BJ (cell line): ENCODE data around the gene TAF3. TPM values are rescaled to one million over a fixed set of nuclear protein-coding genes. Genes with fewer than 3 reads are reported as not detected.
"Not testable (repeated sequence)": the region's sequence is repeated elsewhere in the genome, so short reads cannot be mapped to it uniquely, and the experiment has no call there.

Source experiments
- CTCF ChIA-PET: fragments of 350-600 bp; formaldehyde crosslinking; extraction: SDS; loops from one replicate; lab custom pipeline; 2021; ENCODE audit warnings: antibody characterized with exemption, inconsistent platforms; lab: Yijun Ruan, JAX
- POLR2A ChIA-PET: fragments of 300-600 bp; sonication (Branson Sonifier 250); formaldehyde crosslinking; extraction: SDS; loops from one replicate; lab custom pipeline; 2021; ENCODE audit warnings: antibody characterized with exemption; lab: Charles Lee
- DNase-seq: peaks from one replicate; pipeline ENCODE4 v3.0.0-alpha.2; 2011; ENCODE audit warnings: low read depth
- H3K27me3 ChIP-seq: 2 replicates; pipeline ENCODE4 v1.6.0; 2011; ENCODE audit warnings: low read length; ENCODE audit not compliant: control insufficient read depth, insufficient read depth
- H3K36me3 ChIP-seq: 2 replicates; pipeline ENCODE4 v1.5.1; 2011; ENCODE audit warnings: low read length; ENCODE audit not compliant: control insufficient read depth, insufficient read depth
- H3K4me3 ChIP-seq: 2 replicates; pipeline ENCODE4 v1.5.1; 2011; ENCODE audit warnings: low read depth, mild to moderate bottlenecking, control low read depth, low read length
- CTCF ChIP-seq: IDR thresholded peaks from 2 replicates; pipeline ENCODE4 v1.5.1; 2011; ENCODE audit warnings: low read depth, mild to moderate bottlenecking, control low read depth, inconsistent platforms, low read length, moderate library complexity; ENCODE audit not compliant: insufficient read depth
- polyA plus RNA-seq: library from polyadenylated mRNA; depleted of rRNA; stranded (reverse); fragments of >200 nt; gene quantifications from 2 replicates; pipeline ENCODE4 v1.2.3, GENCODE V29; 2011

The TAF3 gene
- polyA plus RNA-seq, 1 experiment, result 1.8 TPM

GRCh38 chr10:7804216-7804615 lies 14.1 kb upstream of the TAF3 start:
- DNase-seq, result no peak
- H3K36me3 ChIP-seq, result peaks cover 26% of the 10 kb centered on the region
- H3K27me3 ChIP-seq, result no peaks in the 10 kb centered on the region
- no peak for TF ChIP-seq CTCF
- no peak overlapping the region for H3K4me3 ChIP-seq
- ChIA-PET POLR2A (no interaction called here), CTCF (no interaction called here)

- CTCF ChIA-PET, result no interaction called here
- TF ChIP-seq CTCF, result no peak
- no peak for DNase-seq
- POLR2A ChIA-PET, result no interaction called here
- no peak overlapping the region for H3K4me3 ChIP-seq
- H3K36me3 ChIP-seq, result peaks cover 26% of the 10 kb centered on the region
- H3K27me3 ChIP-seq, result no peaks in the 10 kb centered on the region
These were observed 13.6 kb upstream of the TAF3 start for GRCh38 chr10:7804741-7805140.

- POLR2A ChIA-PET, result interaction anchor here (0.6 kb wide), 1 partner anchor 8 kb away, joined by 3 read pairs; no protein-coding TSS in a partner anchor
- DNase-seq, result no peak
- Histone ChIP-seq H3K4me3 (no peak overlapping the region), H3K36me3 (peaks cover 17% of the 10 kb centered on the region), H3K27me3 (0 out of 2 replicates have a peak, but pooled peaks cover 1% of the 10 kb centered on the region)
- CTCF ChIA-PET, result interaction anchor here (0.5 to 1.8 kb wide), 3 partner anchors 11 to 1395 kb away, joined by 3 to 6 read pairs (median 3); no protein-coding TSS in a partner anchor
- no peak for TF ChIP-seq CTCF
These were observed 9.5 kb upstream of the TAF3 start for GRCh38 chr10:7808686-7809267.

GRCh38 chr10:7810443-7810842 lies 7.9 kb upstream of the TAF3 start:
- CTCF ChIA-PET, result no interaction called here
- POLR2A ChIA-PET, result no interaction called here
- Histone ChIP-seq H3K36me3 (peaks cover 4% of the 10 kb centered on the region), H3K4me3 (no peak overlapping the region), H3K27me3 (0 out of 2 replicates have a peak, but pooled peaks cover 1% of the 10 kb centered on the region)
- DNase-seq, result no peak
- TF ChIP-seq CTCF, result no peak

GRCh38 chr10:7811000-7811399 lies 7.3 kb upstream of the TAF3 start:
- Histone ChIP-seq H3K27me3 (0 out of 2 replicates have a peak, but pooled peaks cover 1% of the 10 kb centered on the region), H3K4me3 (no peak overlapping the region), H3K36me3 (peaks cover 4% of the 10 kb centered on the region)
- POLR2A ChIA-PET, result no interaction called here
- CTCF ChIA-PET, result no interaction called here
- TF ChIP-seq CTCF, result no peak
- DNase-seq, result no peak

- POLR2A ChIA-PET, CTCF ChIA-PET, DNase-seq, H3K27me3 ChIP-seq, H3K36me3 ChIP-seq, H3K4me3 ChIP-seq: not testable (repeated sequence)
These were observed 6.6 kb upstream of the TAF3 start for GRCh38 chr10:7811743-7812142.
